Measurements from ENCODE around the gene ABCF1. TPM values are rescaled to one million over a fixed set of nuclear protein-coding genes. Genes with fewer than 3 reads are reported as not detected.

Gene ABCF1
- total RNA-seq, 1 experiment from 2014 or later = 101 TPM

- TF ChIP-seq AR (CRISPR knock-in tag; IDR thresholded peaks at IDR 0.05) = no peak
Observed at GRCh38 chr6:30556906-30557682, 14.1 kb upstream of the ABCF1 start, which contains the start of gene PRR3 (continued).

GRCh38 chr6:30557683-30557981 lies 13.6 kb upstream of the ABCF1 start:
- Mint-ChIP-seq H3K4me3 (peak overlapping the region; percentile 92), H3K9me3 (no peaks in the 10 kb centered on the region), H3K36me3 (peaks cover 37% of the 10 kb centered on the region), H3K4me1 (peaks cover 20% of the 10 kb centered on the region), H3K27me3 (ENCODE audit: low read depth) (no peaks in the 10 kb centered on the region), H3K27ac (peak overlapping the region; percentile 99)
- ChIA-PET CTCF (interaction anchor here (1.1 to 1.6 kb wide), 3 partner anchors 13 to 74 kb away, joined by 3 to 13 read pairs (median 4); no protein-coding TSS in a partner anchor), POLR2A (interaction anchor here (1.3 kb wide), 1 partner anchor 57 kb away, joined by 5 read pairs; no protein-coding TSS in a partner anchor)
- TF ChIP-seq SMAD4 (CRISPR knock-in tag; IDR thresholded peaks at IDR 0.05) (no peak), GTF2I (CRISPR knock-in tag; conservative IDR thresholded peaks at IDR 0.05) (no peak), EMX1 (CRISPR knock-in tag; IDR thresholded peaks at IDR 0.05) (no peak), SP1 (CRISPR knock-in tag; conservative IDR thresholded peaks at IDR 0.05) (no peak), ATF1 (CRISPR knock-in tag; IDR thresholded peaks at IDR 0.05) (no peak), RELA (CRISPR knock-in tag; IDR thresholded peaks at IDR 0.05; ENCODE audit: borderline replicate concordance) (no peak), FOXK1 (CRISPR knock-in tag; IDR thresholded peaks at IDR 0.05) (no peak), AFF4 (CRISPR knock-in tag; IDR thresholded peaks at IDR 0.05; ENCODE audit: borderline replicate concordance) (no peak), GABPB1 (CRISPR knock-in tag; IDR thresholded peaks at IDR 0.05) (no peak), RORB (CRISPR knock-in tag; IDR thresholded peaks at IDR 0.05) (no peak), ZNF423 (CRISPR knock-in tag; IDR thresholded peaks at IDR 0.05) (no peak), ATF6 (CRISPR knock-in tag; IDR thresholded peaks at IDR 0.05) (no peak), KAT7 (CRISPR knock-in tag; IDR thresholded peaks at IDR 0.05; ENCODE audit: borderline replicate concordance) (no peak)
- TF ChIP-seq, protein P1, sequence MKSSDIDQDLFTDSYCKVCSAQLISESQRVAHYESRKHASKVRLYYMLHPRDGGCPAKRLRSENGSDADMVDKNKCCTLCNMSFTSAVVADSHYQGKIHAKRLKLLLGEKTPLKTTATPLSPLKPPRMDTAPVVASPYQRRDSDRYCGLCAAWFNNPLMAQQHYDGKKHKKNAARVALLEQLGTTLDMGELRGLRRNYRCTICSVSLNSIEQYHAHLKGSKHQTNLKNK (CRISPR knock-in tag; IDR thresholded peaks at IDR 0.05) = no peak
- TF ChIP-seq, protein P2, sequence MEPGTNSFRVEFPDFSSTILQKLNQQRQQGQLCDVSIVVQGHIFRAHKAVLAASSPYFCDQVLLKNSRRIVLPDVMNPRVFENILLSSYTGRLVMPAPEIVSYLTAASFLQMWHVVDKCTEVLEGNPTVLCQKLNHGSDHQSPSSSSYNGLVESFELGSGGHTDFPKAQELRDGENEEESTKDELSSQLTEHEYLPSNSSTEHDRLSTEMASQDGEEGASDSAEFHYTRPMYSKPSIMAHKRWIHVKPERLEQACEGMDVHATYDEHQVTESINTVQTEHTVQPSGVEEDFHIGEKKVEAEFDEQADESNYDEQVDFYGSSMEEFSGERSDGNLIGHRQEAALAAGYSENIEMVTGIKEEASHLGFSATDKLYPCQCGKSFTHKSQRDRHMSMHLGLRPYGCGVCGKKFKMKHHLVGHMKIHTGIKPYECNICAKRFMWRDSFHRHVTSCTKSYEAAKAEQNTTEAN (CRISPR knock-in tag; IDR thresholded peaks at IDR 0.05) = no peak
- TF ChIP-seq, protein P3, sequence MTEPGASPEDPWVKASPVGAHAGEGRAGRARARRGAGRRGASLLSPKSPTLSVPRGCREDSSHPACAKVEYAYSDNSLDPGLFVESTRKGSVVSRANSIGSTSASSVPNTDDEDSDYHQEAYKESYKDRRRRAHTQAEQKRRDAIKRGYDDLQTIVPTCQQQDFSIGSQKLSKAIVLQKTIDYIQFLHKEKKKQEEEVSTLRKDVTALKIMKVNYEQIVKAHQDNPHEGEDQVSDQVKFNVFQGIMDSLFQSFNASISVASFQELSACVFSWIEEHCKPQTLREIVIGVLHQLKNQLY (CRISPR knock-in tag; IDR thresholded peaks at IDR 0.05) = no peak
- ATAC-seq (no peak), DNase-seq (ENCODE audit: low spot score) (no peak)
